GM18951 (cell line): Measurements from ENCODE around the gene NFIA.

Source experiments
- POLR2A ChIP-seq: IDR thresholded peaks from 4 replicates; pipeline ENCODE4 v1.6.1; 2011; ENCODE audit warnings: mild to moderate bottlenecking; ENCODE audit not compliant: insufficient read length, insufficient read depth; ENCODE audit errors: extremely low read depth
- in situ Hi-C: fragments of 300-500 bp; cut with MboI; formaldehyde crosslinking; loops from one replicate; pipeline ENCODE4 v1.12.0; 2022; ENCODE audit warnings: low sequenced_read_pairs, mixed read lengths, inconsistent platforms; ENCODE audit not compliant: unreplicated experiment

The NFIA gene

DNA sequence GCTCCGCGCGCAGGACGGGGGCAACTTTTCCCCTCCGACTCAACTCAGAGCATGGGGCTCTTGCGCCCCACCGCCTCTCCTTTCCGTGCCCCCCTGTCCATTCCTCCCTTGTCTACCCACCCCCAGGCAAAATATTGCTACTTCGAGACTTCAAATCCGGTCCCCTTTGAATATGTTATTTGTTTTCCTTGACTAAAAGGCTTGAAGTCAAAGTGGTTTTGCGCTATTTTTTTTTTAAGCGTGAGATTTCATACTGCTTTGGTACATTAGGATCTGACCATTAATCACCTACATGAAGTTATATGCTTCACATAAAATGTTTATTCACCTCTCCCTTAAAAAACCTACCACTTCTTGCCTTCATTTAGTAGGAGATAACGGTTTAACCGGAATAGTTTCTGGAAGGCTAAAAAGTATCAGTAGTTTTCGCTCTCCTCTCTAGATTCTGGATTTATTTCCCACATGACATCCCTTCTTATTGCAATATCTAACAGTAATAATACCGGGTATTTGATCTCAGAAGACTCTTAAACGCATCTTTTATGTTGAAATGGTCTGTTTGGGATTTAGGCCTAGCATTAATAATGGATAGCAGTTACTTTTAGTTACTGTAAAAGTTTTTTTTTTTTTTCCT, 1.6 kb downstream of the NFIA start:
- in situ Hi-C loops, result no loop called here

GRCh38 chr1:61084491-61085031, 2.2 kb downstream of the NFIA start:
- TF ChIP-seq POLR2A, result no peak
- in situ Hi-C loops, result no loop called here

More for the DNA sequence above, 1.6 kb downstream of the NFIA start:
- TF ChIP-seq POLR2A, result no peak

- TF ChIP-seq POLR2A, result no peak
- in situ Hi-C loops, result no loop called here
Observed at GRCh38 chr1:61085206-61085982, 3.0 kb downstream of the NFIA start.

DNA sequence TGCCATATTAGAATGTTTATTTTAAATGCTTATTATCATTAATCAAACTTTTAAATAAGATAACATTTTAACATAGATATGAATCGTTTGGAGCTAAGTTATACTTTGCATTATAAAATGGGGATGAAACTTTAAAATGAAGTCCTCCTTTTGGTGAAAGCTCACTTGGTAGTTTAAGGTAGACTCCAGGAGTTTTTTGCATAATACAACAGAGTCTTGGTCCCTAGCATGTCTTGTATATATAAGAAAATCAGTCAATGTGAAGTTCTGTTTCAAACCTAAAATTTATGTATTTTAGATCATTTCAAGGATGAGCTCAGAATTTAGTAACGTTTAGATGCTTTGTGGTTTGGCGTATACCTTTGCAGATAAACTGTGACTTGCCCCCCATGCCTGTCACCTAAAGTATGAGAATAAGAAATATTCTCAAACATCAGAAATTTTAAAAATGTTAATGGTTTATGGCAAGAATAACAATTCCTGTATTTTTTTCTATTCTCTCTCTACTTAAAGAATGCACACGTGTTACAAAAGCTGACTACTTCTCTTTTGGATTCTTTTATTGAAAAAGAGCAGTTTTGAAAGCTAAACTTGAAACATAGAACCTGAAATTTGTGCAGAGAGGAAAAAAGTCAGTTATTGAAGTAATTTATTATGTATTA, 3.8 kb downstream of the NFIA start:
- no peak for TF ChIP-seq POLR2A
- in situ Hi-C loops, result no loop called here

GRCh38 chr1:61087571-61087970, 5.2 kb downstream of the NFIA start:
- in situ Hi-C loops, result no loop called here
- no peak for TF ChIP-seq POLR2A

DNA sequence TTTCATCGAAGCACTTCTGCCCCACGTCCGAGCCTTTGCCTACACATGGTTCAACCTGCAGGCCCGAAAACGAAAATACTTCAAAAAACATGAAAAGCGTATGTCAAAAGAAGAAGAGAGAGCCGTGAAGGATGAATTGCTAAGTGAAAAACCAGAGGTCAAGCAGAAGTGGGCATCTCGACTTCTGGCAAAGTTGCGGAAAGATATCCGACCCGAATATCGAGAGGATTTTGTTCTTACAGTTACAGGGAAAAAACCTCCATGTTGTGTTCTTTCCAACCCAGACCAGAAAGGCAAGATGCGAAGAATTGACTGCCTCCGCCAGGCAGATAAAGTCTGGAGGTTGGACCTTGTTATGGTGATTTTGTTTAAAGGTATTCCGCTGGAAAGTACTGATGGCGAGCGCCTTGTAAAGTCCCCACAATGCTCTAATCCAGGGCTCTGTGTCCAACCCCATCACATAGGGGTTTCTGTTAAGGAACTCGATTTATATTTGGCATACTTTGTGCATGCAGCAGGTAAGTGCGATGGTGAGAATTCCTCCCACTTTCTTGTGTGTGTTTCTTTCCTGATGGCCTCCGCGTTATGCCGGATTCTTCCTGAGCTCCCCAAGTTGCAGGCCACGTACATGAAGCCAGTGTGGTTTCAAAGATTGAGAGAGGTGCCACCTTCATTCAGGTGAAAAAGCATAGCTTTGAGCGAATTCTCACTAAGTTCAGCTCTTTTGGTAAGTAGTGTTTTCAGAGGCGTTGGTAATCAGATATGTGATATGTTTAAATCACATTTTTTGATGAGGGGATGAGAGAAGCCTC, 6.0 kb downstream of the NFIA start:
- no peak for TF ChIP-seq POLR2A
- in situ Hi-C loops, result no loop called here

DNA sequence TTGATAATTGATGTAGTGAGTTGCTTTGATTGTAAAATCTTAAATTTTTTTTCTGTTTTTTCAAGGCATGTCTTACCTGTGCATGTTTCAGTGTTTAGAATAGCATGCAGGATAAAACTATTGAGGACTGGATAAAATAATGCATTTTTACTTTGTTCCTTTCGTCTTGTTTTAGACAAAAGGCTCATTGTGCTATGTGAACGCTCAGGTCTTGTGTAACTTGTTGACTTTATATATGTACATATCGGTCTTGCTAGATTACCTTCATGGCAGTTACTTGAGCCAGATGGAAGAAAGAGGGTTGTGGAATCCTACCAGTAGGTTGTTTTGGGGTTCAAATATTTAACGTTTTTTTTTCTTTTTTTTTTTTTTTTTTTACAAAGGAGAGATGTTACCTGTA, 7.0 kb downstream of the NFIA start:
- TF ChIP-seq POLR2A, result no peak
- in situ Hi-C loops, result no loop called here

DNA sequence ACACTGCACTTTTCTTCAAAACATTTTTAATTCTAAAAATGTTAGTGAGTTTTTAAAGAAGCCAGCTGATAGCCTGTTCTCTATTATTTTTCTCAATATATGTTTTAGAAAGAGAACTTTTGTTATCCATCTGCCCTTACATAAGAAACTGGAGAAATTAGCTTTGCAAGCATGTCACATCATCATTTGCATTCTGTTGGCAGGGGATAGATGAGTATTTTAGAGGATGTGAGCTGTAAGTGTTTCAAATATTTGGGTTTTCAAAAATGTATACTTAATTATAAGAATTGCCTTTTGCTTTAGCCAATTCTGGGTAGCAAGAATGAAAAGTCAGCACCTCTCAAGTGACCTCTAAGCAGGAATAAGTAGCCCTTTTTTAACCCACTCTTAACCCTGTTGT, 7.4 kb downstream of the NFIA start:
- in situ Hi-C loops, result no loop called here
- TF ChIP-seq POLR2A, result no peak

- TF ChIP-seq POLR2A, result no peak
- in situ Hi-C loops, result no loop called here
Observed at GRCh38 chr1:61090546-61091202, 8.3 kb downstream of the NFIA start.

- no peak for TF ChIP-seq POLR2A
- in situ Hi-C loops, result no loop called here
Observed at GRCh38 chr1:61091455-61091854, 9.1 kb downstream of the NFIA start.

GRCh38 chr1:61092642-61093041, 10.3 kb downstream of the NFIA start:
- no peak for TF ChIP-seq POLR2A
- in situ Hi-C loops, result no loop called here

- no peak for TF ChIP-seq POLR2A
- in situ Hi-C loops, result no loop called here
Observed at GRCh38 chr1:61093525-61094137, 11.3 kb downstream of the NFIA start.
